Measurements from ENCODE around the gene SLCO2B1.

Gene SLCO2B1

GRCh38 chr11:75229466-75229865 is 78.6 kb downstream of the SLCO2B1 start:
- DNase-seq, result no peak

- no peak for DNase-seq
Measured at GRCh38 chr11:75230621-75231020, 79.7 kb downstream of the SLCO2B1 start.

GRCh38 chr11:75233754-75234172 is 82.9 kb downstream of the SLCO2B1 start:
- DNase-seq, result no peak

GRCh38 chr11:75236062-75236461 is 85.2 kb downstream of the SLCO2B1 start:
- no peak for DNase-seq

- DNase-seq, result no peak
Measured at GRCh38 chr11:75237050-75237449, 86.1 kb downstream of the SLCO2B1 start.

GRCh38 chr11:75238595-75239440 is 87.9 kb downstream of the SLCO2B1 start:
- no peak for DNase-seq

- no peak for DNase-seq
Measured at GRCh38 chr11:75239531-75240290, 88.8 kb downstream of the SLCO2B1 start.

GRCh38 chr11:75240311-75241035 is 89.6 kb downstream of the SLCO2B1 start, which contains the start of gene TPBGL:
Gene TPBGL (plus strand): TSS chr11:75240774. CDS start chr11:75241050, 276 bp downstream.
- peak; percentile 42 for DNase-seq

GRCh38 chr11:75241036-75241905 is 90.4 kb downstream of the SLCO2B1 start:
- peak; percentile 87 for DNase-seq

GRCh38 chr11:75241906-75242644 is 91.2 kb downstream of the SLCO2B1 start:
- DNase-seq, result no peak

GRCh38 chr11:75242722-75243600 is 92.1 kb downstream of the SLCO2B1 start:
- DNase-seq, result no peak

GRCh38 chr11:75244052-75244814 is 93.3 kb downstream of the SLCO2B1 start:
- DNase-seq, result no peak

- no peak for DNase-seq
Measured at GRCh38 chr11:75245356-75246005, 94.6 kb downstream of the SLCO2B1 start.

GRCh38 chr11:75246006-75246670 is 95.2 kb downstream of the SLCO2B1 start:
- no peak for DNase-seq

- DNase-seq, result no peak
Measured at GRCh38 chr11:75246671-75247350, 95.9 kb downstream of the SLCO2B1 start.

GRCh38 chr11:75248924-75249256 is 98.0 kb downstream of the SLCO2B1 start:
- DNase-seq, result no peak

- DNase-seq, result no peak
Measured at GRCh38 chr11:75249704-75250103, 98.8 kb downstream of the SLCO2B1 start.

- no peak for DNase-seq
Measured at GRCh38 chr11:75254326-75254725, 103.4 kb downstream of the SLCO2B1 start.
